Measurements from ENCODE around the gene CASD1.

CASD1 gene

DNA sequence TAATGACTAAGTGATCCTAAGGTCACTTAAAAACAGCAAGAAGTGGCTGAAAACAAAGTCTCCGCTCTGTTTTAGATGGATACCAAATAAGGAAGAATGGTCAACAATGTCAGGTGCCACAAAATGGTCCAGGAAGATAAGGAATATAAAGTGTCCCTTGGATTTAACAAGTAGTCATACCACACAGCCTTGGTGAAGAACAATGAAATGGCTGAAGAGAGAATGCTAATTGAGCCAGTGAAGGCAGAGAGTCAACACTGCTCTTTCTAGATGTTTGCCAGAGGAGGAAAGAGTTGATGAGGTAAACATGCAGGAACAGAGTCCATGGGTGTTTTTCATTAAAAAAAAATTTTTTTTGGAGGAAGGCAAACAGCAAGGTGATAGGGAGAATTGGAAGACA is 2.1 kb upstream of the CASD1 start:
- Mint-ChIP-seq H3K4me1 (peaks cover 21% of the 10 kb centered on the region), H3K9me3 (no peaks in the 10 kb centered on the region), H3K27me3 (no peaks in the 10 kb centered on the region), H3K4me3 (no peak overlapping the region), H3K27ac (no peak overlapping the region), H3K36me3 (no peaks in the 10 kb centered on the region)
- no peak for ATAC-seq

DNA sequence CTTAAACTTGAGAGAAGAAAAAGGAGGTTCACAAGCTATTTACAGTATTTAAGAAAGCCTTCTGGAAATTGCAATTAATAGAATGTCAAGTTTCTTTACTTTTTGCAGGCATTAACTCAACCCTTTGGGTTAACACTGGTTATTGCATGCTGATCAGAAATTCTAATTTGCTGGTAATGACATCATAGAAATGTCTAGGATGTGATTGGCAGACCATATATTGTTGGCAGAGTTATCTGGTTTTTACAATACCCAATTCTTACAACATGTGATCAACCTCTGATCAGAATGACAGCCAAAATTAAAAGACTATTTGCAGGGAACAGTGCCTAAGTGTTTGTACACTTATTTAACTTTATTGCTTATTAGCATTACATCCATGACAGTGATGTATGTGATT is 1.6 kb upstream of the CASD1 start:
- no peaks in the 10 kb centered on the region for H3K9me3 Mint-ChIP-seq
- no peaks in the 10 kb centered on the region for H3K36me3 Mint-ChIP-seq
- no peaks in the 10 kb centered on the region for H3K27me3 Mint-ChIP-seq
- no peak for ATAC-seq
- peaks cover 25% of the 10 kb centered on the region for H3K4me1 Mint-ChIP-seq
- no peak overlapping the region for H3K4me3 Mint-ChIP-seq
- peak overlapping the region; percentile 91 for H3K27ac Mint-ChIP-seq

DNA sequence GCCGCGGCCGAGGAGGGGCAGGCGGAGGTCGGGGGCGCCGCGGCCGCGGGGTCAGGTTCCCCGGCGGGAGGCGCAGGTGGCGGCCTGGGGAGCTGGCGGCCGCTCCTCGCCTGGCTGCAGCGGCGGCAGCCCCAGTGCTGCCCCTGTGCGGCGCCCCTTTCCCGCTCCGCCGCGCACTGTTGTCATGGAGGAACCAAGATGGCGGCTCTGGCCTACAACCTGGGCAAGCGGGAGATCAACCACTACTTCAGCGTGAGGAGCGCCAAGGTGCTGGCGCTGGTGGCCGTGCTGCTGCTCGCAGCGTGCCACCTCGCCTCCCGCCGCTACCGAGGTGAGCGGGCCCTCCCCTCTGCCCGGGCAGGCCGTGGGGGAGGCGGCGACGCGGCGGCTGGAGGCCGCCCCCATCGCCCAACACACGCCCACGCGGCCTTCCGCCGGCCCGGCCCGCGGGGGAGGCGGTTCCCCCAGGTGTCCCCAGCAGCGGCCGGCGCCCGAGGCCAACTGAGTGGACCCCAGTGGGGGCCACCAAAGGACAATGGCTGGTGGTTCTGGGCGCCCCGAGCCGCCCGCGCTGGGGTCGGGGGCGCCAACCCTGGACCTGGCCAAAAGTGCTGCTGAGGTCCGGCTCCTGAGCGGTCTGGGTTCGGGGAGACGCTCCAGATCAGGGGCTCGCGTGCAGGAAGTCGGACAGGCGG is 425 bp downstream of the CASD1 start:
- H3K36me3 Mint-ChIP-seq = no peaks in the 10 kb centered on the region
- peak overlapping the region; percentile 89 for H3K4me3 Mint-ChIP-seq
- peaks cover 37% of the 10 kb centered on the region for H3K4me1 Mint-ChIP-seq
- ATAC-seq = peak; percentile 90
- no peaks in the 10 kb centered on the region for H3K27me3 Mint-ChIP-seq
- H3K27ac Mint-ChIP-seq = peak overlapping the region; percentile 91
- H3K9me3 Mint-ChIP-seq = no peaks in the 10 kb centered on the region

DNA sequence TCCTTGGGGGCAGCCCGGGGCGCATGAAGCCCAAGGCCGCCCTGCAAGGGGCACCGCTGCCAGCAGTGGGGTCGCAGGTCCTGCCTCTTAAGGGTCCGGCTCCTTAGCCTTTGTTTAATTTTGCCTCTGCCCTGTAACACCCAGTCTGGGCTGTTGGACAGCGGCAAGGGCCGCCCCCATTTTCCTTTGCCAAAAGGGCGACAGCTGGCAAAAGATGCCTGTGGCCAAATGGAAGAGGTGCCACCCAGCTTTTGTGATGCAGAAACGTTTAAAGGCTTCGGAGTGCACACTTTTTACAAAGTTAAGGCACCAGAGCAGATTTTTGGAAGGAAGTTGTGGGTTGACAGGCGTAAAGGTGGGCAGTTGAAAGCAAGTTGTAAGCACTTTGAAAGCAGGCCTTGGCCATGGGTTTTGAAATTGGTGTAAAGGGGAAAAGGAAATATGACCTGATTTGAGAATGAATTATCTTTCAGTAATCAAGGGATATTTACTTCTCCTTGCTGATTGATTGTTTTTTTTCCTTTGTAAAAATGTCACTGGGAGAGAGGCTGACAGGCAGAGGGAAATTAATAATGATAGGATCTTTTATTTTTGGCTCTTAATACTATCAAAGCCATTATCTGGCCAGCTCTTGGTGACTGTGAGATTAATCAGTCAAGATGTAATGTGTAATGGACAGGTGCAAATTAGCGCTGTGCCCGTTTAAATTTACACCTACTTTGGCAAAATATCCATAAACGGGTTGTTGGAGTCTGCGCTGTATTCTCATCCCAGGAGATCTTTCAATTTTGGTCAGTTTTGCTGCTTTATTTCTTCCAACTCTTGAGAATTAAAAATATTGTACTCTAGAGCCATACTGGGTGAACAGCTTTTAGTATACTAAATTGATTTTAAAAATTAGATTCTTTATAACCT is 1.2 kb downstream of the CASD1 start:
- H3K27ac Mint-ChIP-seq = peak overlapping the region; percentile 91
- peaks cover 43% of the 10 kb centered on the region for H3K4me1 Mint-ChIP-seq
- peak overlapping the region; percentile 89 for H3K4me3 Mint-ChIP-seq
- no peaks in the 10 kb centered on the region for H3K9me3 Mint-ChIP-seq
- H3K27me3 Mint-ChIP-seq = no peaks in the 10 kb centered on the region
- no peaks in the 10 kb centered on the region for H3K36me3 Mint-ChIP-seq
- peak; percentile 37 for ATAC-seq

DNA sequence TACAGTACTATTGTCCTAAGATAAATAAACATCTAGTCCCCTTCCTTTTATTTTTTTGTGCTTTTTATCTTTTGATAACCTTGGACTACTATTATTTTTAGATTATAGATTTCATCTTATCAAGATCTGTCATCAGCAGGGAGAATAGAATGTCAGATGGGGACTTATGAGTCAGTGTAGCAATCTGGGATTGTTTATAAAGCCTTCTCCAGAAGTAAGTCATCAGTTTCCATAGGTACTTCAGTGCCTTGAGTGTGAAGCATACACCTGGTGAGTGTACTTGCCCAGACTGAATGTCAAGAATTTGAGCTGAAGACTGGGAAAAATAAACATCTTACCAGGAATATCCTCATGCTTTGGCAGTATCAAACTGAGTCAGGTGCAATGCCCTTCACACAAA is 2.1 kb downstream of the CASD1 start:
- no peak overlapping the region for H3K27ac Mint-ChIP-seq
- no peaks in the 10 kb centered on the region for H3K36me3 Mint-ChIP-seq
- H3K4me1 Mint-ChIP-seq = peaks cover 49% of the 10 kb centered on the region
- H3K4me3 Mint-ChIP-seq = no peak overlapping the region
- H3K9me3 Mint-ChIP-seq = no peaks in the 10 kb centered on the region
- no peak for ATAC-seq
- no peaks in the 10 kb centered on the region for H3K27me3 Mint-ChIP-seq

DNA sequence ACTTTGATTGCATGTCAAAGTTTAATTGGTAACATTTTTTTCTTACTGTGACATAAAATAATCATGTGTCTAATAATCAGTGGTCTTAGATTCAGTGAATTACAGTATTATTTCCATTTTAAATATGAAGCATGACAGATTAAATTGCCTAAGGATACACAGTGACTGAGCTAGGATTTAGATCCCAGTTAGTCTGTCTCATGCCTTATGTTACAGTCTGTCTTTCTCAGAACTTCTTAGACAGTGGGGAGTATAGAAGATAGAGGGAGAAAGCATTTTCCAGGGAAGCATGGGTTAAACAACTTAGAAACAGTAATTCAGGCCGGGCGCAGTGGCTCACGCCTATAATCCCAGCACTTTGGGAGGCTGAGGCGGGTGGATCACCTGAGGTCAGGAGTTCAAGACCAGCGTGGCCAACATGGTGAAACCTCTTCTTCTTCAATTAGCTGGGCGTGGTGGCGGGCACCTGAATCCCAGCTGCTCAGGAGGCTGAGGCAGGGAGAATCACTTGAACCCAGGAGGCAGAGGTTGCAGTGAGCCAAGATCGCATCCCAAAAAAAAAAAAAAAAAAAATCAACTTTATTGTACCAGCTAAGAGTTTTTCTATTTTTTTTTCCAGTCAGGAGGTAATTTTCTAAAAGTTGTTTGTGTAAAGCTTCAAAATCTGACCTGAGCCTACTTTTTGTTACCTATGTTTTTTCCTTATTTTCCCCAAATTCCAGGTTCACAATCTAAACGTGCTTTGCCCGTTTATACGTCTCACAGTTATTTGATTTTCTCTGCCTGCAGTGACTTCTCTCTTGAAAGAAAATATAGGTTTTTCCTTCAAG is 3.3 kb downstream of the CASD1 start:
- H3K9me3 Mint-ChIP-seq = no peaks in the 10 kb centered on the region
- ATAC-seq = no peak
- H3K4me3 Mint-ChIP-seq = no peak overlapping the region
- no peak overlapping the region for H3K27ac Mint-ChIP-seq
- H3K4me1 Mint-ChIP-seq = peaks cover 49% of the 10 kb centered on the region
- no peaks in the 10 kb centered on the region for H3K27me3 Mint-ChIP-seq
- peaks cover 7% of the 10 kb centered on the region for H3K36me3 Mint-ChIP-seq

DNA sequence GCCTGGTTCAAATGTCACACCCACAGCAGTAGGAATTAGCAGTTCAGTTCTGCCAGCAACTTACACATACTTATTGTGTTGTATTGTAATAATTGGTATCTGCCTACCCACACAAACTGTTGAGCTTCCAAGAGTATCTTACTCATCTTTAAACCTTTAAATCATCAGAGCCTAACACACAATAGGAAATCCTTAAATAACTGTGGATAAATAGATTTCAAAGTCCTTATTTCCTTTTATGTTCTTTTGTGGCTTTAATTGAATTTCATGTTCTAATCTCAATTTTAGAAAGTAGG is 3.9 kb downstream of the CASD1 start:
- Mint-ChIP-seq H3K27ac (no peak overlapping the region), H3K4me1 (peaks cover 49% of the 10 kb centered on the region)

DNA sequence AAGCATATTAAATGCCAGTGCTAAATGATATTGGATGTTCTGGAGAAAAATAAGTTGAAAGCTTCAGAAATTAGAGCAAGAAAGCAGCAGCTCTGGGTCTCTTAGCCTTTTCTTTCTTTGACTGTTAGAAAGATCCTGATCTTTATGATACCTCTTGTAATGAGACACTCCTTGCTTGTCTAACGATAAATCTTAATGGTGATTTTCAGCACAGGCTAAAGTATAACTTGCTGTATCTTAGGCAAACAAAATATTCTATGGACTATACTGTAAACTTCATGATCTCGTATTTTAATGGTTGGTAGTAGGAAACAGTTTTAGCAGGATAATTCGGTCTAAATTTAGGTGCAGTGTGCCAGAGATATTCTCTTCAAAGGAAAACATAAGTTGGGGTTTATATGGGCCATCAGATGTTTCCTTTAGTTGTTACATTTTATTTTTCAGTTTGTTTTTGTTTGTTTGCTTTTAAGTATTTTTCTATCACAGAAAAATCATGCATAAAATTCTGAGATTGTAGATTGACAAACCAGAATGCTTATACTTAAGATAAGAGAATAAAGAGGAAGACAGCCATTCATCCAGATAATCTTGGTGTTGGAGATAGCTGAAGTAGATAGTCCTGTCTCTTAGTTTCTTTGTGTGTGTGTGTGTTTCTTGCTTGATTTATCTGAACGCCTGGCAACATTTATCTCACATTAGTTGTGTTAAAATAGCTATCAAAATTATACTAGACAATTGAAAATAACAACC is 4.7 kb downstream of the CASD1 start:
- Mint-ChIP-seq H3K27ac (no peak overlapping the region), H3K4me1 (peaks cover 49% of the 10 kb centered on the region), H3K27me3 (no peaks in the 10 kb centered on the region), H3K9me3 (no peaks in the 10 kb centered on the region), H3K36me3 (peaks cover 12% of the 10 kb centered on the region), H3K4me3 (no peak overlapping the region)
- no peak for ATAC-seq

More for the DNA sequence above, 3.9 kb downstream of the CASD1 start:
- H3K36me3 Mint-ChIP-seq = peaks cover 12% of the 10 kb centered on the region
- H3K4me3 Mint-ChIP-seq = no peak overlapping the region
- H3K9me3 Mint-ChIP-seq = no peaks in the 10 kb centered on the region
- ATAC-seq = no peak
- no peaks in the 10 kb centered on the region for H3K27me3 Mint-ChIP-seq

DNA sequence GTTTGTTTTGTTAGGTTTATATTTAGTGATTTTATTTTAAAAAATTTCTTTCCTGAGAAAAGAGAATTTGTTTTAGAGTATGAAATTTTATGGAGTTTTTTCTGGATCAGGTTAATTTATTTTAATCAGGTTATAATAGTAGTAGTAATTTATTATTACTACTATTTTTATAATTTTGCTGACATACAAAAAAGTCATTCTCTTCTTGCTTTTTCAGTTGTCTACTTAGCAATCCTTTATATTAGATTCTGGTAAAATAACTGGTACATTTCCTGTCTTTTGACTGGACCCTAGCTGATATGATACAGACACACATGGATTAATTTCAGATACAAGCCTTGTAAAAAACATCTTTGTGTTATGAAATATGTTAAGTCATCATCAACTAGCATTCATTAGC is 5.3 kb downstream of the CASD1 start:
- H3K27ac Mint-ChIP-seq = no peak overlapping the region
- no peaks in the 10 kb centered on the region for H3K9me3 Mint-ChIP-seq
- H3K4me3 Mint-ChIP-seq = no peak overlapping the region
- H3K36me3 Mint-ChIP-seq = peaks cover 12% of the 10 kb centered on the region
- H3K4me1 Mint-ChIP-seq = peaks cover 49% of the 10 kb centered on the region
- no peak for ATAC-seq
- no peaks in the 10 kb centered on the region for H3K27me3 Mint-ChIP-seq

DNA sequence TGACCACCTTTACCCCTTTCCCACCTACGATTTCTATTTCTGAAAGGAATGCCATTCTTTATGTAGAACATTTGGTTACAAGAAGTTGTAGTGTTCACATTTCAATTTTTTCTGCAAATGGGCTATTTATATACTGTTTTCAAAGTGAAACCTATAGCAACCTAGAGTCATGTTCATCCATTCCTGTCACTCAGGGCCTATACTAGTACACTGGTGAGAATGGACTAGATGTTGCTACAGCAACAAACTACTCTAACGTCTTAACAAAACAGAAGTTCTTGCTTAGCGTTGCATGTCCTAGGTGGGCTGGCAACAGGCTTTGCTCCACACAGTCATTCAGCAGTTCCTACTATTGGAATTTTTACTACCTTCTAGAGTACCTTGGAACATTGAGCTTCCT is 16.3 kb downstream of the CASD1 start:
- no peak overlapping the region for H3K27ac Mint-ChIP-seq
- H3K36me3 Mint-ChIP-seq = peaks cover 35% of the 10 kb centered on the region

DNA sequence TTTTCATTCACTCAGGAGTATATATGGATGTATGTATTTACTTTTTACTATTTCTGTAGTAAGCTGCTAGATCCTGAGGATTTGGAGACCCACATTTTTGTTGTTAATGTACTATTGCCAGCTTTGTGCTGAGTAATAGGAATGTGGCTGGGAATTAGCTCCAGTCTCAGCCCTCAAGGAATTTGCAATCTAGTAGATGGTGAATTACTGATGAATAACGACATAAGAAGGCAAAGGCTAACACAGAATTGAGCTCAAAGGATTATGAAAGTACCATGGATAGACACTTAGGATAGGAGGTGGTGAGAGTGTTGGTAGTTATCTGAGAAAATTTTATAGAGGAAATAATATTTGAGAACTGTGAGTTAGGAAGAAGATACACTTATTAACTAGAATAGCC is 19.9 kb downstream of the CASD1 start:
- H3K9me3 Mint-ChIP-seq = no peaks in the 10 kb centered on the region
- H3K36me3 Mint-ChIP-seq = peaks cover 20% of the 10 kb centered on the region
- no peak for ATAC-seq
- H3K4me1 Mint-ChIP-seq = peaks cover 6% of the 10 kb centered on the region
- no peak overlapping the region for H3K4me3 Mint-ChIP-seq
- H3K27me3 Mint-ChIP-seq = no peaks in the 10 kb centered on the region
- H3K27ac Mint-ChIP-seq = no peak overlapping the region

More for the DNA sequence above, 16.3 kb downstream of the CASD1 start:
- Mint-ChIP-seq H3K4me1 (peaks cover 6% of the 10 kb centered on the region), H3K27me3 (no peaks in the 10 kb centered on the region), H3K4me3 (no peak overlapping the region), H3K9me3 (no peaks in the 10 kb centered on the region)
- ATAC-seq = no peak

DNA sequence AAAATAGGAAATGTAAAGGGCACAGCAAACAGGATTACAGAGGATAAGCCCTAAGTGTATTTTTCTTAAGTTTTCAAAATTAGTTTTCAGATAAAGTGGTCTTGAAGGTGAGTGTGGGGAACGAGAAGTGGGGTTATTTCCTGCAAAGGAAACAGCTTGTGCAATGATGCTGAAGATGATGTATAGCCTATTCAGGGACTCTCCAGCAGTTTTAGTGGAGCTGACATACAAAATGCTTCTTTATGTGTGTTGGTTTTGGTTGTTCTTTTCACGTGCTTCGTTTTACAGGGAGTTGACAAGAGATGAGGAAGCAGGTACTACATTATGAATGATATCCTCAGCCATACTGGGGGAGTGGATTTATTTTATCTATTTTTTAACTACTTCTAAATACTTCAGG is 20.5 kb downstream of the CASD1 start:
- Mint-ChIP-seq H3K36me3 (peaks cover 15% of the 10 kb centered on the region), H3K4me3 (no peak overlapping the region), H3K9me3 (no peaks in the 10 kb centered on the region), H3K27ac (no peak overlapping the region), H3K4me1 (peaks cover 1% of the 10 kb centered on the region), H3K27me3 (no peaks in the 10 kb centered on the region)
- ATAC-seq = no peak

DNA sequence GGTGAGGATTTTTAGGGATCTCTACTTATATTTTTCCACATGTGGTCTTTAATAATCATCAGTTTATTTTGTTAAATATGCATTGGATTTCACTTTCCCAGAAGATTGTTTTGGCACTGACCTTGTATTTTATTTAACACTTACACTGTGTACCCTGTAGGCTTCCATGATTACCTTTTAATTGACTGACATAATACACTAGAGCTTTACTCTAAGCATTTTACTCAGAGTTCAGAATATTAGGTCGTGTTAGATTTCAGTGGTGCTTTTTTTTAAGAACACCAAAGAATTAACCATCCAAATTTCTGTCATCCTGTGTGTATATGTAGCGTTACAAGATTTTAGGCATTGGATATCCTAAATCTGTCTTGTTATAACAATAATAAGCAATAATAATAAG is 23.1 kb downstream of the CASD1 start:
- H3K27ac Mint-ChIP-seq = no peak overlapping the region
- H3K4me1 Mint-ChIP-seq = no peaks in the 10 kb centered on the region
- H3K36me3 Mint-ChIP-seq = peaks cover 16% of the 10 kb centered on the region
- ATAC-seq = no peak
- H3K4me3 Mint-ChIP-seq = no peak overlapping the region
- H3K9me3 Mint-ChIP-seq = no peaks in the 10 kb centered on the region
- no peaks in the 10 kb centered on the region for H3K27me3 Mint-ChIP-seq

DNA sequence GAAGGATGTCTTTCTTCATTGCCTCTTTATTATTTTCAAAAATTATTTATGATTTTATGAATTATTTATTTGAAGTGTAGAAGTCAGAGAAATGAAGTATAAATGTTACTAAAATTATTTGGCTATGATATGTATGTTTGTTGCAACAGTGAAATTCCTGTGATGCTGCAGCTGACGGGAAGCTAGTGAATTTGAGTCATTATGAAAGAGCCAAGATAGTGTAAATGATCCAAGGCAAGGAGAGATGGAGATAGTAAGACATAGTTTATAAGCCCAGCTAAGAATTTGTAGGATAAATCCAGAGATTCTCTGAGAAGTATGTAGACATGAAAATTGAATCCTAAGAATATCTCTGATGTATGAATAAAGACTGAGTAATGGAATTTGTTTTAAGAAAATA is 30.8 kb downstream of the CASD1 start:
- no peaks in the 10 kb centered on the region for H3K9me3 Mint-ChIP-seq
- ATAC-seq = no peak
- no peak overlapping the region for H3K27ac Mint-ChIP-seq
- H3K4me3 Mint-ChIP-seq = no peak overlapping the region
- peaks cover 30% of the 10 kb centered on the region for H3K36me3 Mint-ChIP-seq
- H3K4me1 Mint-ChIP-seq = peaks cover 4% of the 10 kb centered on the region
- H3K27me3 Mint-ChIP-seq = no peaks in the 10 kb centered on the region

DNA sequence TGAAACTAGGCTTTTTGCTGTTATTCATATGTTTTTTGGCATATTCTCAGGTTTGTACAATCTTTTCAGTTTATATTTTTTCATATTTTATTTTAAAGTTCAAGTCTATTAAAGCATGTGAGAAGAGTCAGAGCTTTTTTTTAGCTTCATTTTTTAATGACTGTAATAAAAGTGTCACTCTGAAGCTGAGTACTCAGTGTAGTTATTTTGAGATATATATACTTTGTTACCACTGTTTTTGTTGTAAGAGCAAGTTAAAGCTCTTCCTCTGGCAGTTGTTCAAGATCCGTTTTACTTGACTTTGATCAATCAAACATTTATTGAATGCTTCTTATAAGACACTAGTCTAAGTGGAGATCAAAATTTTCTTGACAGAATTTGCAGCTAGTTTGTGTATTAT is 37.5 kb downstream of the CASD1 start:
- Mint-ChIP-seq H3K4me1 (peaks cover 5% of the 10 kb centered on the region), H3K36me3 (peaks cover 26% of the 10 kb centered on the region), H3K4me3 (no peak overlapping the region), H3K27ac (no peak overlapping the region), H3K9me3 (no peaks in the 10 kb centered on the region), H3K27me3 (no peaks in the 10 kb centered on the region)
- no peak for ATAC-seq

Data from stimulated activated memory B cell treated with anti-CD40 and anti-IgM and Interleukin-4, amounts not matched to agents 10 μg/mL and 1 μg/mL and 100 μg/mL, for 72 hours (primary cell).